ENCODE results near the gene ZNF182. TPM values are rescaled to one million over a fixed set of nuclear protein-coding genes. Genes with fewer than 3 reads are reported as not detected.

Gene ZNF182
- total and polyA plus RNA-seq, 2 of the 13 experiments (the other 11 are each of a cell fraction or from before 2014, with no cell fraction given) = 2.1 to 4.5 TPM

- DNase-seq (ENCODE audit: low spot score) (no peak), FAIRE-seq (no peak), ATAC-seq (no peak)
- no TSS peak for BruUV-seq (replicated peaks)
- no peaks in the 10 kb centered on the region for H3K4me1 ChIP-seq (ENCODE audit: insufficient read depth, low read length)
- intact Hi-C loops (cut with micrococcal nuclease; ENCODE audit: unreplicated experiment) = no loop called here
- in situ Hi-C loops (cut with HindIII; ENCODE audit: extremely low pct_ligation_motif_present, low pct_unique_long_range_greater_than_20kb) = no loop called here
- H3K9ac ChIP-seq (ENCODE audit: insufficient read depth, low read depth, low read length) = no peak overlapping the region
- no peak overlapping the region for H2AFZ ChIP-seq (ENCODE audit: low read length)
- no peak overlapping the region for H3K4me3 ChIP-seq (replicated peaks in 1 of 3; ENCODE audit: insufficient read depth in 1 of 3, low read depth in 2 of 3, low read length in 3 of 3)
- peaks cover 0 to 21% of the 10 kb centered on the region in 2 experiments; a peak in 4 of 5 replicates for H3K36me3 ChIP-seq (replicated peaks in 1 of 2; ENCODE audit: control insufficient read depth in 1 of 2, insufficient read depth in 2 of 2, low read length in 2 of 2)
- H3K4me2 ChIP-seq (ENCODE audit: low read depth, low read length) = no peak overlapping the region
- H3K27me3 ChIP-seq (ENCODE audit: control insufficient read depth in 1 of 2, insufficient read depth in 2 of 2, low read length in 2 of 2) = no peaks in the 10 kb centered on the region
- WGBS (ENCODE audit: low lambda C conversion rate) = 97% methylated on average over 3 of the region's 6 CpGs
- ChIA-PET POLR2A (no interaction called here), CTCF (ENCODE audit: low intra/inter-chr PET ratio, low total read pairs) (no interaction called here)
- no peaks in the 10 kb centered on the region for H3K79me2 ChIP-seq (ENCODE audit: insufficient read depth, low read length)
- peaks cover 54% of the 10 kb centered on the region for H3K9me3 ChIP-seq (ENCODE audit: low read length)
- H3K27ac ChIP-seq (ENCODE audit: extremely low read length, insufficient read depth, low read length) = no peak overlapping the region
- no peaks in the 10 kb centered on the region for H4K20me1 ChIP-seq (ENCODE audit: insufficient read depth, low read length)
- TF ChIP-seq ZBTB4 (CRISPR knock-in tag; IDR thresholded peaks at IDR 0.05; ENCODE audit: borderline replicate concordance) = no peak
- no peak for TF ChIP-seq ZNF75D (CRISPR knock-in tag; IDR thresholded peaks at IDR 0.05; ENCODE audit: borderline replicate concordance)
- no peak for TF ChIP-seq ZNF136 (CRISPR knock-in tag; IDR thresholded peaks at IDR 0.05; ENCODE audit: low read depth)
- TF ChIP-seq MATR3 (CRISPR knock-in tag; IDR thresholded peaks at IDR 0.05) = no peak
- TF ChIP-seq SNRNP70 (IDR thresholded peaks at IDR 0.05; ENCODE audit: low read depth, low read length) = no peak
- TF ChIP-seq ZBTB10 (CRISPR knock-in tag; IDR thresholded peaks at IDR 0.05; ENCODE audit: borderline replicate concordance) = no peak
- TF ChIP-seq MIXL1 (CRISPR knock-in tag; IDR thresholded peaks at IDR 0.05) = no peak
- TF ChIP-seq SIX1 (CRISPR knock-in tag; IDR thresholded peaks at IDR 0.05; ENCODE audit: borderline replicate concordance) = no peak
- no peak for TF ChIP-seq ZNF33A (CRISPR knock-in tag; IDR thresholded peaks at IDR 0.05; ENCODE audit: borderline replicate concordance)
- no peak for TF ChIP-seq ZNF576 (CRISPR knock-in tag; IDR thresholded peaks at IDR 0.05)
- TF ChIP-seq ZFP91 (CRISPR knock-in tag; IDR thresholded peaks at IDR 0.05; ENCODE audit: borderline replicate concordance) = no peak
- TF ChIP-seq NFYC (CRISPR knock-in tag; IDR thresholded peaks at IDR 0.05) = no peak
- TF ChIP-seq ETV6 (CRISPR knock-in tag; conservative IDR thresholded peaks at IDR 0.05) = no peak
- TF ChIP-seq SOX6 (IDR thresholded peaks at IDR 0.05) = no peak
- TF ChIP-seq SOX6 (CRISPR knock-in tag; IDR thresholded peaks at IDR 0.05) = no peak
- no peak for TF ChIP-seq KDM6A (CRISPR knock-in tag; IDR thresholded peaks at IDR 0.05; ENCODE audit: low read depth)
Observed at GRCh38 chrX:47976254-47977151, 27.3 kb downstream of the ZNF182 start.
